GM19468 (cell line): ENCODE measurements around the gene PTCSC3.
"Not testable (repeated sequence)": the region's sequence is repeated elsewhere in the genome, so short reads cannot be mapped to it uniquely, and the experiment has no call there.

Experiments used
- ATAC-seq: cut with Tn5 transposase; IDR thresholded peaks from one replicate; pipeline ENCODE4 v1.9.1; 2021; ENCODE audit warnings: mild to moderate bottlenecking, moderate library complexity, moderate number of reproducible peaks; ENCODE audit not compliant: unreplicated experiment; ENCODE audit errors: extremely low read depth

Gene PTCSC3

DNA sequence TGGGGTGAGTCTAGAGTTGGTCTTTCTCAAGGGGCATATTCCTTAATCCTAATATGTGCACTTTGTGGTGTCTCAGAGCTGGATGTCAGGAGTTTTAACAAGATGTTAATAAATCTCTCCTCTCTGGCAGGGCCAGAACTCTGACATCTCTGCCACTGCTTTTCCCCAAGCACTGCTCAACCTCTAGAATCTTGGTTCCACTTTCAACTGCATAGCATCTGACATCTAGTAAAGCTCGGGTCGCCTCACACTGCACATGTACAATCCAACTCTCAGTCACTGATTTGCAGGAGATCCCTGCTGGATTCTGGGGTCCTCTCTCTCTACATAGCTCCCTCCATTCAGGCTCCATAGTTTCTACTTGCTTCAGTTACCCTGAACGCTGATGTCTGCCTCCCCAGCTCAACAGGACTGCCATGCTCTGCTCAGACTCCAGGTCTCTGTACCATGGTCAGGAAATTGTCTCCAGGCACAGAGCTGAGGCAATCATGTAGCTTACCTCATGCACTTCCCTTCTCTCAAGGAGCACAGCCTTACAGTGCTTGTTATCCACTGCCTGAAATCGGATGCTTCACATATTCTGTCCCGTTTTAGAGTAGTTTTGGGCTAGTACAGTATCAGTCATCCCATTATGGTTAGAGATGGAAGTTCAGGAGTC is 1.6 kb downstream of the PTCSC3 start:
- ATAC-seq = no peak

DNA sequence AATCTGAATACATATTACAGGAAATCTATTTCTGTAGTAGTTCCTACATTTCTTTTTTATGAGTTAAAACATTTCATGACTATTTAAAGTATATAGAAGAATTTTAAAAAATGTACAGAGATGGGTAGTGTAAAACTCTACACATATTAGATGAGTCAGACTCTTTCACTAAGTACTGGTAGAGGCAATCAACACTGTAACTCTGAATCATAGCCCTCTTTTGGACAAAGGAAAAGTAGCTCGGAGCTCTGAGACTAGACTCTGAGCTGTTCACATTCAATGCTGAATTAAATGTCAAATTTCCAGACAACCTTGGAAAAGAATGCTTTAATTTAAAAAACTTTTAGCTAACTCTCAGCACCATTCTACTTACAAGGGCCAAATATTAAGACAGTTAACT is 3.4 kb downstream of the PTCSC3 start:
- no peak for ATAC-seq

DNA sequence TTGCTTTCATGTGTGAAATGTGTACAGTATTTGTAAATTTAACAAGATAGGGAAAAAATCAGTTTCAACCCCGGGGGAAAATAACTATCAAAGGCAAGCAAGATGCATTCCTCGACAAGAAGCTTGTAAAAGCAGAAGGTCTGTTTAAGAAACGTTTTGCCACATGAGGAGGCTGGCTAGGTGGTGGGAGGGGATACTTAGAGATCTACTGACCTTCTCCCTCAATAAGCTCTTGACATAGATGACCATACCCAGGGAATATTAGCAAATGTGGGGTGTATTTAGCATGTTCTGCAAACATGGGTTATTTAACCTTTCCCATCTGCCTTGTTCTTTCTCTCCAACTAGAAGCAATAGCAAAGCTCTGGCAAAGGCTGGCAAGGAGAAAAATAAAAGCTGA is 4.9 kb downstream of the PTCSC3 start:
- ATAC-seq = no peak

DNA sequence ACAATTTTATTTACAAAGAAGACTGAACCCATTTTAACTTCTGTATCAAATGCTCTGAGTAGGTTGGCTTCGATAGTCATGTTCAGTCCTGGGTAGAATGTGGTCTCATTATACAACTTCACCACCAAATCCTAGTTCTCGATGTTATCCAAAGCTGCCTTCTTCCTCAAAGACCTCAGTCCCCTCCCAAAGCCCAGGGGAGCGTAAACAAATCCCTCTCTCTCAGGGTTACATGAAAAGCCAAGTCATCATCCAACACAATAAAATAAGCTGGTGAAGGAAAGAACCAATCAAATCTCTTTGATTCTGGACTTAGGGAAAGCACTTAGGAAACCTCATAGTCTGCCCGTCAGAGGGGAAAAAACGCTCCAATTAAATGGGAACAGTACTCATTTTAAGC is 9.1 kb downstream of the PTCSC3 start:
- no peak for ATAC-seq

DNA sequence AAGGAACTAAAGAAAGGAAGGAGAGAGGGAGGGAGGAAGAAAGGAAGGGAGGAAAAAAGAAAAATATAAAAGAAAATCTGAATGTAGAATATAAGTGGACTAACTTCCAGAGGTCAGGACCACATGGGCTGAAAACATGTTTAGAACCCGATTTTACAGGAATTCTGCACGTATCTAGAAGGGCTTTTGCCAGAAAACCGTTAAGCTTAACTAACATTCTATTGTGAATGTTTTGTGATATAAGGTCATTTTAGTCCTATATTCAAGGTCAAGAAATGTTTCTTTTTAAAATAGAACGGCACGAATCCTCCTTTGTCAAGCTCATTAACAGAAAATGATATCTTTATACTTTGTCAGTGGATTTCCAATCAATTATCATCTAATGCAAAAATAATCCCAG is 13.1 kb downstream of the PTCSC3 start:
- ATAC-seq = no peak

DNA sequence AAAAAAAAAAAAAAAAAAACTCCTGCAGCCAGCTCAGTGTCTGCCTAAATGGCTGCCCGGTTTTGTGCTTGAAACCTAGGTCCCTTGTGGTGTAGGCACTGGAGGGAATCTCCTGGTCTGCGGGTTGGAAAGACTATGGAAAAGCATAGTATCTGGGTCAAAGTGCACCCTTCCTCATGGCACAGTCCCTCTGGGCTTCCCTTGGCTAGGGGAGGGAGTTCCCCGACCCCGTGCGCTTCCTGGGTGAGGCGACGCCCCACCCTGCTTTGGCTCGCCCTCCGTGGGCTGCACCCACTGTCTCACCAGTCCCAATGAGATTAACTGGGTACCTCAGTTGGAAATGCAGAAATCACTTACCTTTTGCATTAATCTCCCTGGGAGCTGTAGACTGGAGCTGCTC is 14.3 kb downstream of the PTCSC3 start:
- ATAC-seq = no peak

DNA sequence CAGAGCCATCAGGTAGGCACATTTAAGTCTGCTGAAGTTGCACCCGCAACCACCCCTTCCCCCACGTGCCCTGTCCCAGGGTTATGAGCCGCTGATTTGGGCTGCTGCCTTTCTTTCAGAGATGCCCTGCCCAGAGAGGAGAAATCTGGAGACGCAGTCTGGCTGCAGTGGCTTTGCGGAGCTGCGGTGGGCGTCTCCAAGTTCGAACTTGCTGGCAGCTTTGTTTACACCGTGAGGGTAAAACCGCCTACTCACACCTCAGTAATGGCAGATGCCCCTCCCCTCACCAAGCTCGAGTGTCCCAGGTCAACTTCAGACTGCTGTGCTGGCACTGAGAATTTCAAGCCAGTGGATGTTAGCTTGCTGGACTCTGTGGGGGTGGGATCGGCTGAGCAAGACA is 14.7 kb downstream of the PTCSC3 start:
- ATAC-seq = no peak

DNA sequence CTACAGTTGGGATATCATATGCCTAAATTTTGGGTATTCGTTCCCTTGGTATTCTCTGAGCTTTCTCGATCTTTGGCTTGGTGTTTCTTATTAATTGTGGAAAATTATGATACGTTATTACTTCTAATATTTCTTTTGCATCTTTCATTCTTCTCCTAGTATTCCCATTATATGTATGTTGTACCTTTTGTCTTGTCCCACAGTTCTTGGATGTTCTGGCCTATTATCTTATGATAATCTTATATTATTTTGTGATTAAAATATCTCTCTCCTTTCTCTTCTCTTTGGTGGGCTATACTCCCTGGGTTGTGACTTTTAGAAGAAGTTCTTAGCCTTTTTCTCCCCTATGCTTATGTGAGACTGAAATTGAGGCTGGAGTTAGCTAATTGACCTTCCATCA is 25.2 kb downstream of the PTCSC3 start:
- no peak for ATAC-seq

DNA sequence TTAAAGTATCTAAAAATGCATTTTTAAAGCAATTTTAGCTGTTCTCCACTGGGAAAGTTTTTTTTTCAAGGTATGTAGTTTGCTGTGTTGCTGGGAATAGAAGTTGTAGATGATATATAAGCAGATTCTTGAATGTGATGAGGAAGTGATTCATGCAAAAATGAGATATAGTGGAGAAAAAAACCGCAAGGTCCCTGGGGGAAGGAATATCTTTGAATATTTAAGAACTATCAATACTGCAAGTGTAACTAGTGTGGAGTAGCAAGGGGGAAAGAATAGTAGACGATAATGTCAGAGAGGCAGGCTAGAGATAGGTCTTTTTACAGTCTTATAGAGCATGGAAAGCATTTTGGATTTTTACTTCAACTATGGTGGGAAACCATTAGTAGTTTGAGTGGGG is 42.5 kb downstream of the PTCSC3 start:
- no peak for ATAC-seq

DNA sequence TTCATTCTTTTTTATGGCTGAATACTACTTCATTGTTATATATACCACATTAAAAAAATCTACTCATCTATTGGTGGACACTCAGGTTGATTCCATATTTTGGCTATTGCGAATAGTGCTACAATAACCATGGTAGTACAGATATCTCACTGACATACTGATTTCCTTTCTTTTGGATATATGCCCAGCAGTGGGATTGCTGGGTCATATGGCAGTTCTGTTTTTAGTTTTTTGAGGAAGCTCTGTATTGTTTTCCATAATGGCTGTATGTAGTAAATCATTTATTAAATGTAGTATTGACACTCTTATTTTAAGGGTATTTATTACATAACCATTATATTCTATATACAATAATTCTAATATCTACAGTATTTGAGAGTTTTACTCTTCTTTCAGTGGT is 43.7 kb downstream of the PTCSC3 start:
- no peak for ATAC-seq

DNA sequence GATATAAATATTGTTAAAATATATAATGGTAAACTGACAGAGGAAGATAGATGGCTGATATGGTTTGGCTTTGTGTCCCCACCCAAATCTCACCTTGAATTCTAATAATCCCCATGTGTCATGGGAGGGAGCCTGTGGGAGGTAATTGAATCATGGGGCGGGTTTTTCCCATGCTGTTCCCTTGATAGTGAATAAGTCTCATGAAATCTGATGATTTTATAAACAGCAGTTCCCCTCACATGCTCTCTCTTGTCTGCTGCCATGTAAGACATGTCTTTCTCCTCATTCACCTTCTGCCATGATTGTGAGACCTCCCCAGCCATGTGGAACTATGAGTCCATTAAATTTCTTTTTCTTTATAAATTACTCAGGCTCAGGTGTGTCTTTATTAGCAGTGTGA is 46.3 kb downstream of the PTCSC3 start:
- ATAC-seq = no peak

DNA sequence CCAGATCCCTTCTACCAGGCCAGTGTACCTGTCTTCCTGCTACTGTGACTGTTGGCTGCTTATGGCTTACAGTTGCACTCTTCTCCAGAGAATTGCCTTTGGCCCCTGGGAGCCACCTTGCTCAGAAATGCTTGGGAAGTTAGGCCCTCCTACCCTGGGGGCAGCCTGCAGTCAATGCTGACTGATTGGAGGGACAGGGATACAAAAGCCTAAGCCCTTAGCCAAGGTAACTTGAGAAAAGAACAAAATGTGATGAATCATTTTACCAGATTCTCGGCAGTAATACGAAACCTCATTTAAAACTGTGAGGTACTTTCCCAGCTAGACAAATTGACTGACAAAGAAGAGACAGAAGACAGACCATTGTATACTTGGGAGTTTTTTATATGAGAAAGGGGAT is 47.3 kb downstream of the PTCSC3 start:
- no peak for ATAC-seq

DNA sequence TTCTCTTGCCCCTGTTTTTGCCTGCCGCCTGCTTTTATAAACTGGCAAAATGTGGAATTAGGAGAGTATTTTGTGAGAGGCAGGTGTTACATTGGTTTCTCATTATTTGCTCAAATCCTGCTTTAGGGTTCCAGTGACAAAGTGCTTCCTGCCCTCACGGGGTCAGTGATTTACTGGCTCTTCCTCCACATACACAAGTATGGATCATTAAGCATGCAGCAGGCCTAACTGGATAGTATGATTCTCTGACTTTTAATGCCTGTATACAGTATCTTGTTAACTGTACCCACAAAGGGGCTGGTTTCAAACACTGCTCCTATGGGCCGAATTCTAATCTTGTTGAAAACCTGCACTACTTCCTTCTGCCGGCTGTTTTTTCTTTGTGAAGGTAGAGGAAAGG is 63.2 kb downstream of the PTCSC3 start:
- no peak for ATAC-seq

DNA sequence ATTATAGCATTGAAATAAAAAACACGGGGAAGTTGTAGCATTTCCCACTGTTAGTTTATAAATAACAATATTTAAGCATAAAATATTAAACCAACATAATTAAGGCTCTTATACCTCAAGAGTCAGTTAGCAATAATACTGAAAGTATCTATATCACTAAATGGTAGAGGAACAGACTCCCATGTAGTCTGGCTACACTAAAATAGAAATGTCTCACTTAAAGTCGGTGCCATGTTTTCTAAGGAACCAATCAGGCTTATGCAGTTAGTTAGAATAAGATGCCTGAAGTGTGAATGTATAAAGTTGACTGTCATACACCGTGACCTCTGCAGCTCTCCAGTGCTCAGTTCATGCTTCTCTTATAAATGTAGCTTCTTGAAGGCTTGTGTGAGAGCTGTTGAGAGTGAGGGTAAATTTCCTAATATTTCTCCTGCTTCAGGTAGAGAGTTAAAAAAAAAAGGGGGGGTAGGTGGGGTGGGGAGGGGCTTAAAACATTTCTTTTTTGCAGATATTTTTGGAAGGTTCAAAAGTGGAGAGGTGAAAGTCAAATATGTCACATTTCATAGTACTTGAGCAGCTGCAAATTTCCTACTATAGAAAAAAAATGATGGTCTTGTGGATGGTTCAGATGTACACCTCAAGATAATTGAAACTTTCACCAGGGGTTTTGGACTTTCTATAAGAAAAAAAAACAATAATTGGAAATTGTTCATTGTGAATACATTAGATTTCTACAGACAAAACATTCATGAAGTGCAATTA is 64.5 kb downstream of the PTCSC3 start:
- no peak for ATAC-seq

DNA sequence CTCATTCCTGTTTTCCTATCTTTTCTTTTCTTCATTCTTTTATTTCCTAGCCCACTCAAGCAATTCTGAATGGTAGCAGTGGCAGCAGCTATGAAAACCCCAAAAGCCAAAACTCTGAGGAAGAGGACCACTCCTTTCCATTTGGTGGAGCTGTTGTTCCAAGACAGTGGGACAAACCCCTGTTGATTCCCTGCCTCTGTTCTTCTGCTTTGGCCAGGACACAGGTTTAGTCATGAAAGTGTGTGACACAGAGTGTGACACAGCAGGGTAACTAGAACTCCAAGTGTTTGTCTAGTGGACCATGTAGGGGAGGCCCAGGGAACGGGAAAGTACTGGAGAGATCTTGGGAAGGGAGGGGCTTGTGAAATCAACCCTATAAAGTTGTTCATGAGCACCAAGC is 71.1 kb downstream of the PTCSC3 start:
- no peak for ATAC-seq

DNA sequence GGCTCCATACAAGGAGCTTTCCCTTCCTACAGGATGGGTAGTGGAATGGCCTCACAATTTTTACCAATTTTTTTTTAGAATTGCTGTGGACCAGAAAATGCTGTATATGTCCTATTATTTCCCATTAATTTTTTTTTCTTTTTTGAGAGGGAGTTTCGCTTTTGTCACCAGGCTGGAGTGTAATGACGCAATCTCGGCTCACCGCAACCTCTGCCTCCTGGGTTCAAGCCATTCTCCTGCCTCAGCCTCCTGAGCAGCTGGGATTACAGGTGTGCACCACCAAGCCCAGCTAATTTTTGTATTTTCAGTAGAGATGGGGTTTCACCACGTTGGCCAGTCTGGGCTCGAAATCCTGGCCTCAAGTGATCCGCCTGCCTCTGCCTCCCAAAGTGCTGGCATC is 72.3 kb downstream of the PTCSC3 start:
- not testable (repeated sequence) for ATAC-seq

DNA sequence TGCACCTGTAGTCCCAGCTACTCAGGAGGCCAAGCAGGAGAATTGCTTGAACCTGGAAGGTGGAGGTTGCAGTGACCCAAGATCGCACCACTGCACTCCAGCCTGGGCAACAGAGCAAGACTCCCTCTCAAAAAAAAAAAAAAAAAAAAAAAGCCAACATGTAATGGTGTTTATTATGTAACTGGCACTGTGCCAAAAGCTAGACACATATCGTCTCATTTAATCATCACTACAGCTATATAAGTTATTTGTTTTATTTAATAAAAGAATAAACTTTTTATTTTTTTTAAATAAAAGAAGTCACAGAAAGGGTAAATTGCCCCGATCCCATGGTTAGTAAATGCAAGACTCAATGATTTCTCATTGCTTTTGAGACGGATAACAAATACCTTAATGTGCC is 76.9 kb downstream of the PTCSC3 start:
- ATAC-seq = no peak

DNA sequence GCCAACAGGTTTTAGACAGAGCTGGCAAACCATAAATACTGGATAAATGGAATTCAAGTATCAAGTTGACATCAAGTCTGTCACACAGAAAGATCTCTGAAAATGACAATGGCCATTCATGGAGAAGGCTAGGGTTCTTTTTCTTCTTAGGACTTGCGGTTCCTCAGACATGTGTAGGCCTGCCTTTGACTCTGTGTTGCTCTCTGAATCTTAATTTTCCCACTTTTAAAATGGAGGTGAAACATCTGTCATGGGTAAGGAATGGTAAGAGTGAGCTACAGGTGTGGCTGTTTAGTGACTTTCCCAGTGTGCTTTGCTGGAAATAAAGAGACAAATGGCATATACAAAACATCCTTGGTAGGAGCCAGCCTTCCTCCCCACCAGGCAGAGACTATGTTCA is 79.2 kb downstream of the PTCSC3 start:
- ATAC-seq = no peak

DNA sequence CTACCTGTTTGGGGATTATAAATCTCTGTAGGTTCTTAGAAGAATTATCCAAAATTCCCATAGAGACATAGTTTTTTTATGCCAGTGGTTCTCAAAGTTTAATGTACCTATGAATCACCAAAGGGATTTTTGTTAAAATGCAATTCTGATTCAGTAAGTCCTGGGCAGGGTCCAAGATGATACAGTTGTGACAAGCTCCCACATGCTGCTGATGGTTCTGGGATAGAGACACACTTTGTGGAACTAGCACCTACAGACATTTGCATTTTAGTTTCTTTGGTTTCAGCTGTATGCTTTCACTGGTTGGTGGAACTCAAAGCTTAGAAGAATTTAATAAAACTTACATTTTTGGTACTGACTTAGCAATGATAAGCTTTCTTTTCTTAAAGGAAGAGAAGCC is 80.4 kb downstream of the PTCSC3 start:
- ATAC-seq = no peak

DNA sequence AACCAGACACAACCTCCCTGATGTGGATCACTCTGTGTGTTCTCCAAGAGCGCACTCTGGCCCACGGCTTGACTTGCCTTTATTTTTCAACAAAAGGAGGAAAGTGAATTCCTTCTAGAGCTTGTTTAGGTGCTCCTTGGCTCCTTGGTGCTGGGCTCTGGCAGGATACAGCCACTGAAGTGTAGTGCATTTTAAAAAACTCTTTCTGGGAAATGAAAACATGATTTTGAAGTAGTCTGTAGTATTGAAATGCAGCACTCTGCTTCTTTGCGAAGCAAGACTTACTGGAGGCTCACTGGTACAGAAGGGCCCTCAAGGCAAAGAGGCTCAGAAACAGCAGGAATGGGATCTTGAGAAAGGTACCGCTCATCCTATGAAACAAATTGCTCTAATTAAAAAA is 81.6 kb downstream of the PTCSC3 start:
- no peak for ATAC-seq

DNA sequence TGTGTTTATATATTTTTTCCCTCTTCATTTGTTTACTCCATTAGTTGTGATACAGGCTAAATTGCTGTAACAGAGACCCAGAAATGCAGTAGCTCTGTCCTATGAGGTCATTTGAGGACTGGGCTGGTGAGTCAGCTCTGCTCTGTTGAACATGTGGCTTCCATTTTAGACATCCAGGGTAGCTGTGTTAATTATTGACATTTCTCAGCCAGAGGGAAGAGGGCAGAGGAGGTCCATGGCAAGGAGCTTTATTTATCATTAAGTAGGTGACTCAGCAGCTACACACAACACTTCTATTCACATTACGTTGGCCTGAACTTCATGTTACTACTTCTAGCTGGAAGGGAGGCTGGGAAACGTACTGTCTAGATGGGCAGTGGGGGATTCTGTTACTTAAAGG is 85.4 kb downstream of the PTCSC3 start:
- ATAC-seq = peak; percentile 18

DNA sequence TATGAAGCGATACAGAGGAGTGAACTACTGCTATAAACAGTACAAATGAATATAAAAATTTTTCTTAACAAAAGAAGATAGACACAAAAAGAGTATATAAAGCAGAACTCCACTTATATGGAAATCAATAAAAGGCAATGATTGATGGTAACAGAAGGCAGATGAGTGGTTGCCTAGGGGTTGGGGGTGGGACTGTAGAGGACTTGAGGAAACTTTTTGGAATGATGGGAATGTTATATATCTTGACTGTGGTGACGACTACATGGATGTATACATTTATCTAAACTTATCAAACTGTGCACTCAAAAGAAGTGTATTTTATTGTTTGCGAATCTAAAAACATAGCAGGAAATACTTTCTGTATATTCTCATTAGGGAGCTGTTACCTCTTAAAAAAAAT is 89.1 kb downstream of the PTCSC3 start:
- no peak for ATAC-seq
